ENCODE results near the gene PEX6.

The PEX6 gene

DNA sequence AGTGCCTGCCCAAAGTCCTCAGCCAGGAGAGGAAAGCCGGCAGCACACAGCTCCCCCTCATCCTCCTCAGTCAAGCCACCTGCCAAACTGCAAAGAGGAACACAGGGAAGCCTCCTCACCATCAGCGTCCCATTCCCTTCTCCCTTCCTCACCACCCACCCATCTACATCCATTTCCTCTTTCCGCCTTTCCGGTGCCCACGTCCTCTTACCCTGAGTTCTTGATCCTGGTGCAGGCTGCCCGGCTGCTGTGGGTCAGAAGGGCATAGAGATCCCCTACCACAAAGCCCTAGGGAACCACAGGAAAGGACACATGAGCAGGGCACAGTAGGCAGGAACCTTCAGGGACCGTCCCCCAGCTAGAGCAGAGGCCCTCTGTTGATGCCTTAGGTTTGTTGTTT is 12.4 kb downstream of the PEX6 start:
- TF ChIP-seq, protein P1, sequence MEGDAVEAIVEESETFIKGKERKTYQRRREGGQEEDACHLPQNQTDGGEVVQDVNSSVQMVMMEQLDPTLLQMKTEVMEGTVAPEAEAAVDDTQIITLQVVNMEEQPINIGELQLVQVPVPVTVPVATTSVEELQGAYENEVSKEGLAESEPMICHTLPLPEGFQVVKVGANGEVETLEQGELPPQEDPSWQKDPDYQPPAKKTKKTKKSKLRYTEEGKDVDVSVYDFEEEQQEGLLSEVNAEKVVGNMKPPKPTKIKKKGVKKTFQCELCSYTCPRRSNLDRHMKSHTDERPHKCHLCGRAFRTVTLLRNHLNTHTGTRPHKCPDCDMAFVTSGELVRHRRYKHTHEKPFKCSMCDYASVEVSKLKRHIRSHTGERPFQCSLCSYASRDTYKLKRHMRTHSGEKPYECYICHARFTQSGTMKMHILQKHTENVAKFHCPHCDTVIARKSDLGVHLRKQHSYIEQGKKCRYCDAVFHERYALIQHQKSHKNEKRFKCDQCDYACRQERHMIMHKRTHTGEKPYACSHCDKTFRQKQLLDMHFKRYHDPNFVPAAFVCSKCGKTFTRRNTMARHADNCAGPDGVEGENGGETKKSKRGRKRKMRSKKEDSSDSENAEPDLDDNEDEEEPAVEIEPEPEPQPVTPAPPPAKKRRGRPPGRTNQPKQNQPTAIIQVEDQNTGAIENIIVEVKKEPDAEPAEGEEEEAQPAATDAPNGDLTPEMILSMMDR (IDR thresholded peaks at IDR 0.05; ENCODE audit: low read depth, low read length), result no peak
- H3K4me3 ChIP-seq (ENCODE audit: low read depth, low read length), result no peak overlapping the region

DNA sequence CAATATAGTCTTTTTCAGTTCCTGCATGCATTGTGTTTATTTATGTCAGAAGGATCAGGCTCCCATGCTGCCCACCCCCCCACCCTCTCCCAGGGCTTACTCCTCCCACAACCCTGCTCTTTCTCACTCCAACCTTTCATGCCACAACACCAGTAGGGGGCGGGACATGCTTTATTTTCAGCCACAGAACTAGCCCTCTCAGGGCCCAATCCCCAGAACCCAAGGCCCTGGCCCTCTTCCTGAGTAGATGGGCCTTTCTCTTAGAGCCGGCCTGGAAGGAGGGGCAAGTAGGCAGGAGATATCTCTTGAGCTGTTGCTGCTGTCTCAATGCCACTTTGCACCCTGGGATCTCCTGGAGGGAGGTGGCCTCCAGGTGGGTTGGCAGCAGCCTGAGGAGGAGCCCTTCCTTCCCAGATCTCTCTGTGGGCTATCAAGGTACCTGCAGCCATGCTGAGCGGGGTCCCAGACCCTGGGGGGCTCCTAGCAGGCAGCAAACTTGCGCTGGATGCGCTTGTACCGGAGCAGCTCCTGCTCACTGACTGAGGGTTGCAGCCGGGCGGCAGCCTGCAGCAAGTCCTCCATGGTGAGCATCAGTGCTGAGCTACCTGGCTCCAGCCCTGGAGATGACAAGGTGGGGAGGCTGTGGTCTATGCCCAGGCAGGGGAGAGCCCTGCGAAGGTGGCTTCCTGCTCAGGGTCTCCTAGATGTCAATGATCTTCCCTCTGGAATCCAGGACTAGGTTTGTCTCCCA is 15.0 kb downstream of the PEX6 start:
- TF ChIP-seq, protein P1 (IDR thresholded peaks at IDR 0.05; ENCODE audit: low read depth, low read length), result peak; percentile 40
- no peak overlapping the region for H3K4me3 ChIP-seq (ENCODE audit: low read depth, low read length)

DNA sequence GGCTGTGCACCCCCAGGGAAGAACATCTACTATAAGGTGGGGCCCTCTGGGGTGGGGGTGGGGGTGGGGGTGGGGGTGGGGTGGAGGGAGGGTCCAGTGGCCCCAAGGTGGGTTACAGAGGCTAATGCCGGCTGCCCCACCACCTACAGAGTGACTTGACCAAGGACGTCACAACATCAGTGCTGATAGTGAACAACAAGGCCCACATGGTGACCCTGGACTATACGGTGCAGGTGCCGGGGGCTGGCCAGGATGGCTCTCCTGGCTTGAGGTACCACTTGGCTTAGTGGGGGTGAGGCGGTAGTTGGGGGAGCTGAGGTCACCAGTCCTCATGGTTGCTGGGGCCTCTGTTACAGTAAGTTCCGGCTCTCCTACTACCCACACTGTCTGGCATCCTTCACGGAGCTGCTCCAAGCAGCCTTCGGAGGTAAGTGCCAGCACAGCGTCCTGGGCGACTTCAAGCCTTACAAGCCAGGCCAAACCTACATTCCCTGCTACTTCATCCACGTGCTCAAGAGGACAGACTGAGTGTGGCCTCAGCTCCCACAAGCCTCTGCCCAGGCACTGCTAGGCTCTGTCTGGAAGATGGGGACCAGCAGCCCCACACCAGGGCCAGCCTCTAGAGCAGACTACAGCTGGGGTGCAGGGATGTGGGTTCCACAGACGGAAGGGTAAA is 15.7 kb downstream of the PEX6 start:
- TF ChIP-seq, protein P1 (IDR thresholded peaks at IDR 0.05; ENCODE audit: low read depth, low read length), result no peak
- H3K4me3 ChIP-seq (ENCODE audit: low read depth, low read length), result no peak overlapping the region

DNA sequence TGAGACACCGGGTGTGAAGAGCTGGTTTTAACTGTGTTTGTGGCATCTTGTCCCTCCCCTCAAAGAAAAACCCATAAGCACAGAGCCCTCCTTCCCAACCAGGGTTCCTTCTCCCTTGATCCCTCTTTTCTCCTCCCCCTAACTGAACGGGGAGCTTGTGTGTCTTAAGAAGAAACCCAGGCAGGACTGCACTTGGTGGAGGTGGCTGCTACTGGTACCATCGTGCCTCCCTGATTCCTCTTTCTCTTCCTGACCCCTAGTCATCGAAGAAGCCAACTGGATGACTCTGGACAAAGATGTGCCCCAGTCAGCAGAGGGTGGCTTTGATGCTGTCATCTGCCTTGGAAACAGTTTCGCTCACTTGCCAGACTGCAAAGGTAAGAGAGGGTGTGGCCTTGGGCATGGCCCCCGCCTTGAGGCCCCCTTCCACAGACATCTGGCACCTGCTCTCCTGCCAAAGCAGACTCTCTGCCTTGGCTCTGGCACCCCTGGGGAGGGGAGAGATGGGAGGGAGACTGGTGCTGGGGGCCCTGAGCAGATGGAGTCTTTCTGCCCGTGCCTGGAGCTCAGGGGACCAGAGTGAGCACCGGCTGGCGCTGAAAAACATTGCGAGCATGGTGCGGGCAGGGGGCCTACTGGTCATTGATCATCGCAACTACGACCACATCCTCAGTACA is 16.3 kb downstream of the PEX6 start:
- TF ChIP-seq, protein P1 (IDR thresholded peaks at IDR 0.05; ENCODE audit: low read depth, low read length), result no peak
- H3K4me3 ChIP-seq (ENCODE audit: low read depth, low read length), result no peak overlapping the region

DNA sequence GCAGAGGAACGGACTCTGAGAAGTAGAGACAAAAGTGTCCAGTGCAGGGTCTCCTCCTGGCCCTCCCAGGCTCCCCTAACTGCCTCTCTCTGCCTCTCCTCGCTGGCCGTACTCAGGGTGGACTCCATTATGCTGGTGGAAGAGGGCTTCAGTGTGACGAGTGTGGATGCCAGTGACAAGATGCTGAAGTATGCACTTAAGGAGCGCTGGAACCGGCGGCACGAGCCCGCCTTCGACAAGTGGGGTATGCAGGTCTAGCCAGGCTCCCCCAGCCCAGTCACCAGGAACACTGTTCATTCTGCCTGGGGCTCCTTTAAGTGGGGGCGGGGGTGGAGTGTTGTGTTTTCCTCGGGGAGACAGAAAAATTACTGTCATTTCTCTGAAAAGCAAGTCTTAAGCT is 16.9 kb downstream of the PEX6 start:
- TF ChIP-seq, protein P1 (IDR thresholded peaks at IDR 0.05; ENCODE audit: low read depth, low read length), result no peak

DNA sequence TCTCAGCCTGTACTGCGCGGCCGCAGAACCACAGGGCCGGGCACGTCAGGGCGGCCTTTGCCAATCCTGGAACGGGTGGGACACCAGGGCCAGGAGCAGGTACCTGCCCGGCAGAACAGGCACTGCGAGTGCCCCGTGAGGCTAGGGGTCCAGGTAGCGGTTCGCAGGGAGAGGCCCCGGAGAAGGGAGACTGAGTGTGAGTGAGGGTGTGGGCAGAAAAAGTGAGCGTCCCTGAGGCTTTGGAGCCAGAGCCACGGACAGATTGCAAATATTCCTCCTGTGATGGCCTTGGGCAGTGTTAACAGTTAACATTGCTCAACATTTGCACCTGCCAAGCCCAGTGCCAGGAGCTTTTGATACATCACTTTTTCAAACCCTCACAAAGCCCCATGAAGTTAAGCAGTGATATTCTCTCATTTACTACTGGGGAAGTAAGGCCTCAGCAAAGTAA is 17.9 kb downstream of the PEX6 start:
- TF ChIP-seq, protein P1 (IDR thresholded peaks at IDR 0.05; ENCODE audit: low read depth, low read length), result no peak
- no peak overlapping the region for H3K4me3 ChIP-seq (ENCODE audit: low read depth, low read length)

More for the DNA sequence above, 16.9 kb downstream of the PEX6 start:
- H3K4me3 ChIP-seq (ENCODE audit: low read depth, low read length), result no peak overlapping the region
